Renal cortical epithelial cell (primary cell): ENCODE results near the gene BTBD2. TPM values are rescaled to one million over a fixed set of nuclear protein-coding genes. Genes with fewer than 3 reads are reported as not detected.
"Not testable (repeated sequence)": the region's sequence is repeated elsewhere in the genome, so short reads cannot be mapped to it uniquely, and the experiment has no call there.

Experiments
- DNase-seq: peaks from one replicate; pipeline ENCODE4 v3.0.0-alpha.2; 2011; ENCODE audit warnings: low read depth
- total RNA-seq: library from RNA; depleted of rRNA; stranded (reverse); fragments of >200 nt; gene quantifications from 2 replicates; pipeline ENCODE4 v1.2.3, GENCODE V29; 2014

Gene BTBD2
- total RNA-seq, 1 donor from 2014 or later: 144 TPM

DNA sequence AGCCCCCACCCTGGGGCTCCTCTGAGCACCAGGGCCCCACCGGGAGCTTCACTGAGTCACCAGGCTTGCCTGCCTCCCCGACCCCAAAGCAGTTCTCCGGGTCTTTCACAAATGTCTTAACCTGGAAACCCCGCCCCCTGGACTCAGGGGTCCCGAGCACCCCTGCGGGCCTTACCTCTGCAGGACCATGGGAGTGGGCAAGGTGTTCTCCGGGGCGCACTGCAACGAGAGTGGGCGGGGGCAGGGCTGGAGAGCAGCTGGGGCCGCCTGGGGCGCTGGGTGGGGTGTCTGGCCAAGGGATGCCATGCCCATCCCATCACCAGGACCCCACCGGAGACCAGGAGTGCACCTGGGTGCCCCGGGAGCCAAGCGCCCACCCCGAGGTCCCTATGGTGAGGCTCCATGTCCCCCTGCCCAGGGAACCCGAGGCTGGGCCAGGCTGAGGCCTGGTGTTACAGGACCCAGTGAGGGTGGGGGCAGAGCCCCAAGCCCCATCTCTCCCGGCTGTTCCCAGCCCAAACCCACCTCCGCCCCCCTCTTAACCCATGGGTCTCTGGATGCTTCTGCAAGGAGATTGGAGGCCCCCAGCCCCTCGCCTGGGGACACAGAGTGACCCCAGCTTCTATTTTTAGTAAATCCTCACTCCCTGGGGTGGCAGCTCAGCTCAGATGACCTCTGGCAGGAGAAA is 24.6 kb upstream of the BTBD2 start:
- DNase-seq: no peak

DNA sequence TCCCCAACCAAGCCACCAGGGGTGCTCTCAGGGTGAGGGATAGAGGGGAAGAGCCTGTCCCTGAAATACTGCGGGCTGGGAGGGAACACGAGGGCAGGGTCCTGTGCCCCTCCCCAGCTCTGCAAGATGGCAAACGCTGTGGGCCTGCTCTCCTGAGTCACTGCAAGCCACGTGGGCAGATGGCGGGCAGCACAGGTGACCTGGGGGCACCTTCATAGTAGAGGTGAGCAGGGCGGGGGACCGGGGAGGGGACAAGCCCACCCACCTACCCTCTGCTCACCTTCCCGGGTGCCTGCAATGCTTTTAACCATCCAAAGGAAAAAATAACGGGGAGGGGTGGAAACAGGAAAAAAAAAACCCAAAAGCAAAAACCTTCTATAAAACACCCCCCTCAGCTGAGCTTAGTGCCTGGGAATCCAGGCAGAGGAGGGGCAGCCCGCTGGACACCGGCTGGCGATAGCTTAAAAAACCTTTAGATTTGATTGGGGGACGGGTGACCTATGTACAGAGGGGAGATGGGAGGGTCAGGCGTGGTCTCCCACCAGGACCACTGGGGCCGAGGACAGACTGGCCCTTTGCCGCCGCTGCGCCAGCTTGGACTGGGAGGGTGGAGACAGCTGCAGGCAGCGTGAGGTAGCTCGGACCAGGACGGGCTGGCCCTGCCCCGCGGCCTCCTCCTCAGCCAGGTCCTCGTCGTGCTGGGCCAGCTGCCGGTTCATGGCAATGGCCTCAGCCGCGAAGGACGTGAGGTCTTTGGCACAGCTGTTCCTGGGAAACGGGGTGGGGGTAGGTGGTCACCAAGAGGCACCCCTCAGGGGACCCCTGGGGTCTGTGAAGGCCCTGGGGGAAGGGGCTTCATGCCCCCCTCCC is 23.8 kb upstream of the BTBD2 start:
- DNase-seq: no peak

DNA sequence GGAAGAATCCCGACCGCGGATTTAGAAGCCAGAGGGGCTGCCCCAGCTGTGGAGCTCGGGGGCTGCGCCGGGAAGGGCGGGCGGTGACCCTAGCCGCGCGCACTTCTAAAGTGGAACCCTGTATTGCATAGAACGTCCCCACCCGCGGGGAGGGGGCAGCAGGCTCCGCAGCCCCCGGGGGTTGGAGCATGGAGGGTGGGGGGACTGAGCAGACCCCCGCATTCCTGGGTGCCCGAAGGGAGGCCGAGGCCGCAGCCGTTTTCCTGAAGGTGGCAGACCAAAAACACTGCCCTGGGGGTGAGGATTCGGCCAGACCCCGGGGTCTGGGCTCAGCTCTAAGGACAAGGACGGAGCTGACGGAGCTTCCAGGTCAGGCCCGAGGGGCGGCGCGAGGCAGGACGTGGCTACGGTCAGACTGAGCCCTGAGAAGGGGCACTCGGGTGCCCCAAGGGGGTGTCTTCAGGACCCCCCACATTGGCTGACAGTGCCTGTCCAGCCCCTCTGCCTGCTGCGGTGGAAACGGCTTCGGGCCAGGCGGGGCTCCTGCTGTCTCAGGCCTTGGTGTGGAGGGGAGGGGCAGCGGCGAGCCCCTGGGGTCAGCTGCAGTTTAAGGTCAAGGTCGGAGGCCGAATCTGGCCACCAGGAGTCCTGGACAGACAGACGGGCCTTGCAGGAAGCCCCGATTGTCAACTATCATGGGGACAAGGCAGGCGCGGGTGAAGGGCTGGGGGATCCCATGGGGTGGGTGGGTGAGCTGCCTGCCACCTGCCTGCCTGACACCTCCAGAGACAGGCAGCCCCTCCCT is 23.0 kb upstream of the BTBD2 start:
- DNase-seq: no peak

DNA sequence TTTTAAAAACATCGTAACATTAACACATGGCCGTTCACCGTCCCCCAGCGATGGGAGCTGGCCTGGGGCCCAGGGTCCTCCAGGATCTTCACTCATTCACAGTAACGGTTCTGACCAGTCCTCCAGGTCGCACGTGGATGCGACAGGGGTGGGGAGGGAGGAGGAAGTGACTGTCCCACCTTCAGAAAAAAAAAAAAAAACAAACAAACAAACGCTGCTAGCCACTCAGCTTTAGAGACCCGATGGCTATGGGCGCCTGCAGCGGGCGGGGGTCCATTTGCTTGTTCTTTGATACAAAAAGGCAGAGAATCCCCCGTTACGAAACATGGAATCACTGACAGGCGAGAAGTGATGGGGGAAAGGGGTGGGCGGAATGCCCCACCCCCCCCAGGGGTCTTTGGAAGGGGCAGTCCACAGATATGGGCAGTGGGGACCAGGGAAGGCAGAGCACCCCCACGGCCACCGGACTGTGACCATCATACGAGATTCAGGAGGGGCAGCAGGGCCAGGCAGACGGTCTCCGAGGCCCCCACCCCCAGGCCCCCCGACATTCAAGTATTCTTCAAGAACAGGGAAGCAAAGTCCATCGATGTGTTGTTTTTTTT is 22.2 kb upstream of the BTBD2 start:
- DNase-seq: no peak

DNA sequence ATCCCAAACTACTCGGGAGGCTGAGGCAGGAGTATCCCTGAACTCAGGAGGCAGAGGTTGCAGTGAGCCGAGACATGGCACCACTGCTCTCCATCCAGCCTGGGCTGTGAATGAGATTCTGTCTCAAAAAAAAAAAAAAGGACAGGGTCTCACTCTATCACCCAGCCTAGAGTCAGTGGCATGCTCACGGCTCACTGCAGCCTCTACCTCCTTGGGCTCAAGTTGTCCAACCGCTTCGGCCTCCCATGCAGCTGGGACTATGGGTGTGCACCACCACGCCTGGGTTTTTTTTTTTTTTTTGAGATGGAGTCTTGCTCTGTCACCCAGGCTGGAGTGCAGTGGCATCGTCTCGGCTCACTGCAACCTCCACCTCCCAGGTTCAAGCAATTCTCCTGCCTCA is 20.9 kb upstream of the BTBD2 start:
- no peak for DNase-seq

DNA sequence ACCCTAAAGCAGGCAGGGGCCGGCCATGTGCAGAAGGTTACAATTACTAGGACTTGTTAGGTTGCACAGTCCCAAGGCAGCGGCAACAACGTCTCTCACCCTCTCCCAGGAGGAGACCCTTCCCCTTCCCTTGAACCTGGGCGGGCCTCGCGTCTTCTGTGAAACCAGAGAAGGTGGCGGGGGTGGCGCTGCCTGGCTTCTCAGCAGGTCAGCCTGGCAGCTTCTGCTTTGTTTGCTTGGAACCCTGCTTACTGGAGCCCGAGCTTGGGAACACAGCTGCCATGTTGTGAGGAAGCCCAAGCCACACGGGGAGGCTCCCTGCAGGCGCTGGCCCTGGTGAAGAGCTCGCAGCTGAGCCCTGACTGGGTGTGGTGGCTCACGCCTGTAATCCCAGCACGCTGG is 20.1 kb upstream of the BTBD2 start:
- DNase-seq: no peak

DNA sequence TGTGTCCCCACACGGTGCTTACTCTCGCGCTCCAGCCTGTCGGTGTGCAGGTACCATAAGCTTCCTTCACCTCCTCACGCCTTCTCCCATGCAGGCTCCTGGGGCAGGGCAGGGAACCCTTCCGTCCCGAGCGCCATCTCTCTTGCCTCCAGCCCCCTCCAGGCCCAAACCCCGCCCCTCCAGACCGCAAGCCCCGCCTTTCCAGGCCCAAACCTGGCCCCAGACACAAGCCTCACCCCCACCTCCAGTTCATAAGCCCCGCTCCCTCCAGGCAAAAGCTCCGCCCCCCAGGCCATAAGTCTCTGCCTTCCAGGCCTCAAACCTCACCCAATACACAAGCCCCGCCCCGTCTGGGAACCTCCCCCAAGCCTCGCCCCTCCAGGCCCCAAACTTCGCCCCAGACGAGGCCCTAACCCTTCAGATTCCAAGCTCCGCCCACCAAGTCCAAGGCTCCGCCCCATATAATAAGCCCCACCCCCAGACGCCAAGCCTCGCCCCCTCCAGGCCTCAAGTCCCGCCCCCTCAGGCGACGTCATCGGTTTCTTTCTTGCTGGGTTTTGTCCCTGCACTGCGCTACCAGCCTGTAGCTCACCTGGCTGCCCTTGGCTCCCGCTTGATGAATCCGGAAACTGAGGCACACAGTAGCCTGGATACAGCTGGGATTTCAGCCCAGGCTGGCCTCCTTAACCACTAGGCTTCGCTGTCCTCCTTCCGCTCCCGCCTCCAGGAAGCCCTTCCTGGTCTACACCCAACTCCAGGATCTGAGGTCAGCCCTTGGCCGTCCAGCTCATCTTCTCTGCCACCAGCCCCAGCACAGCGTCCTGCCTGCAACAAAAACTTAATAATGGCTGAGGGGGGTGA is 19.4 kb upstream of the BTBD2 start:
- no peak for DNase-seq

DNA sequence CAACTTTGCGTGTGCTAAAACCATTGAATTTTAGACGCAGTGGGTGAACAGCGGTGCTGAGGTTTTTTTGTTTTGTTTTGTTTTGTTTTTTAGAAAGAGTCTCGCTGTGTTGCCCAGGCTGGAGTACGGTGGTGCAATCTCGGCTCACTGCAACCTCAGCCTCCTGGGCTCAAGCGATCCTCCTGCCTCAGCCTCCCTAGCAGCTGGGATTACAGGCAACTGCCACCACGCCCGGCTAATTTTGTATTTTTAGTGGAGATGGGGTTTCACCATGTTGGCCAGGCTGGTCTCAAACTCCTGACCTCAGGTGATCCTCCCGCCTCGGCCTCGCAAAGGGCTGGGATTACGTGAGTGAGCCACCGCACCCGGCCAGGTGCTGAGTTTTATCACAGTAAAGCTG is 18.7 kb upstream of the BTBD2 start:
- DNase-seq: not testable (repeated sequence)

DNA sequence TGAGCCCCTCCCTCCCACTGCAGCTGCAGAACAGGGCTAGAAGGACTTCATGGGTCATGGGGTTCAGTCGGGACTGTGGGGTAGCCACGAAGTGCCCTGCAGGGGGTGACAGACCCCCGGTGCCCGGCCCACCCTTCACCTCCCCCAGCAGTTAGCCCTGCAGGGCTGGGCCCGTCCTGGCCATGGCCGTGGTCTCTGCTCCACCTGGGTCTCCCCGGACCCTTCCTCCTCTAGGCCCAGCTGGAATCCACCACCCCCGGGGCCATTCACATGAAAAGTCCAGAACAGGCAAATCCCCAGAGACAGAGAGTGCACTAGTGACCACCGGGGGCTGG is 18.3 kb upstream of the BTBD2 start:
- DNase-seq: no peak

DNA sequence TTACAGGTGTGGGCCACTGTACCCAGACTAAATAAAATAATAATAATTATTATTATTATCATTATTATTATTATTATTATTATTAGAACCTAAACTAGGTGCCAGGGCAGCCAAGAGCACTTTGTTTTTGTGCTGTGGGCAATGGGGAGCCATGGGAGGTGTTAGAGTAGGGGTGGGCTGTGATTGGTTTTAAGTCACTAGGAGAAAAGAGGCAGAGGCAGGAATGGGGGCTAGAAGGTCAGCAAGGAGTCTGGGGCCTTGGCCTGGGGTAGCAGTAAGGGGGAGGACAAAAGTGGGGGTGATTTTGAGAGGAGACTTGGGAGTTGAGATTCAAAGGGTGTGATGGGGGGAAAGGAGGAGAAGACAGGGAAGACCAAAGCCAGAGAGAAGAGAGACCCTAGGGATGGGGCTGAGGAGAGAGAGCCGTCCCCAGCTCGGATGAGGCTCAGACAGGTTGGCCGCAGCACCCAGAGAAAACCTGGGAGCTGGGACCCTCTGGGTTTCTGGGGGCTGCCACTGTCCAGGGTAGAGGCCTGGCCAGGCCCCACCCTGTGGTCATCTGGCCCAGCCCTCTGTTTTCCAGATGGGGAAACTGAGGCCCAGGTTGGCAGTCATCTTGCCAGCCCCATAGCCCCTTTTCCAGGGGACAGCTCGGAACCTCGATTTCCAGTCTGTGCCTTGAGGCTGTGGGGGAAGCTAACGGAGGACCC is 17.8 kb upstream of the BTBD2 start:
- DNase-seq: no peak

DNA sequence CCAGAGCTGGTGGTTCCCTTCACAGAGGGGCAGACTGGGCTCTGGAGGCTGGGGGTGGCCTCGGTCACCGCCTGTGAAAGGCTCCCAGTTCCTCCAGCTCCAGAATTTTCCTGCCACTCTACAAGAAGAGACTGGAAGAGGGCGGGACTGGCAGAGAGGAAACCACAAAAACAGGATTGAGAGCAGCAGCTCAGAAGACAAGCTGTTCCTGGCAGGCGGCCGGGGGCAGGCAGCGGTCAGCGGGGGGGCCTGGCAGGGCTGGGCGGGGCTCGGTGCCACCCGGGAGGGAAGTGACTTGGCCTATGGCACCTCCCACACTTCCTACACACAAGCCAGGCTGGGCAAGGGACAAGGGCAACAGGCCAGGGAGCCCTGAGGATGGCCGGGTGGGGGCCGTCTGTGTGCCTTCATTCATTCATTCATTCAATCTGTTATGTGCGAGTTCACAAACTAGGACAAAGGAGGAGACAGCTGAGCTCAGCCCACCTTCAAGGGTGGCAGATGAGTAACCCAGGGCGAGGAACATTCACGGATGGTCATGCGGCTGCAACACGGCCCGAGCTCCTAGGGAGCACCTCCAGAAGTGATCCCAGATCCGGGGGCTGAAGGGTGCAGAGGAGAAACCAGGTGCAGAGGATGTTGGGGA is 16.9 kb upstream of the BTBD2 start:
- peak; percentile 90 for DNase-seq

DNA sequence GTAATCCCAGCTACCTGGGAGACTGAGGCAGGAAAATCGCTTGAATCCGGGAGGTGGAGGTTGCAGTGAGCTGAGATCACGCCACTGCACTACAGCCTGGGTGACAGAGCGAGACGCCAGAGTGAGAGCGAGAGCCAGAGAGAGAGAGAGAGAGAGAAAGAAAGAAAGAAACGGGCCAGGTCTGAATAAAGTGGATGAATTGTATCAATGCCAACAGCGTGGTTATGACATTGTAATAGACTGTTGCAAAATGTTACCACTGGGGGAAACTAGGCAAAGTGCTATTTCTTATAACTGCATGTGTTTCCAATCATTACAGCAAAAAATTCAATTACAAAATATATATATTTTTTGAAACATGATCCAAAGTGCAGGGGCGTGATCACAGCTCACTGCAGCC is 11.8 kb upstream of the BTBD2 start:
- DNase-seq: peak; percentile 61

DNA sequence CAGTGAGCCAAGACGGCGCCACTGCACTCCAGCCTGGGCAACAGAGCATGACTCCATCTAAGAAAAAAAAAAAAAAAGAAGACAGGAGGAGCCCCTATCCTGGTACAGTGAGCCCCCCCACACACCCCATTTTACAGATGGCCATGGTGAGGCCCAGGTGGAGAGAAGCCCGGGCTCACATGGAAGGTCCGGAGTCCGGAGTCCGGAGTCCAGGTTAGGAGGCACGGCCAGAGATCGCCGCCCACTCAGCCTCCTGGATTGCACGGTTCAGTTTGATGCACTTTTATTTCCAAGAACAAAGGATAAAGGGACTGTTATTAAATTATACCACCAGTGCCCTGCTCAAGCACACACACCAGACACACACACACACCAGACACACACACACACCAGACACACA is 11.3 kb upstream of the BTBD2 start:
- no peak for DNase-seq

DNA sequence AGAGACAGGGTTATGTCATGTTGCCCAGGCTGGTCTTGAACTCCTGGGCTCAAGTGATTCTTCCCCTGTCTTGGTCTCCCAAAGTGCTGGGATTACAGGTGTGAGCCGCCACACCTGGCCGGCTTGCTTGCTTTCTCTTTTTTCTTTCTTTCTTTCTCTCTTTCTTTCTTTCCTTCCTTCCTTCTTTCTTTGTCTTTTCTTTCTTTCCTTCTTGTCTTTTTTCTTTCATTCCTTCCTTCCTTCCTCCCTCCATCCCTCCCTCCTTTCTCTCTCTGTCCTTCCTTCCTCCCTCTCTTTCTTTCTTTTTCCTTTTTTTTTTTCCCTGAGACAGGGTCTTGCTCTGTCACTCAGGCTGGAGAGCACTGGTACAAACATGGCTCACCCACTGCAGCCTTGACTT is 6.8 kb upstream of the BTBD2 start:
- no peak for DNase-seq

DNA sequence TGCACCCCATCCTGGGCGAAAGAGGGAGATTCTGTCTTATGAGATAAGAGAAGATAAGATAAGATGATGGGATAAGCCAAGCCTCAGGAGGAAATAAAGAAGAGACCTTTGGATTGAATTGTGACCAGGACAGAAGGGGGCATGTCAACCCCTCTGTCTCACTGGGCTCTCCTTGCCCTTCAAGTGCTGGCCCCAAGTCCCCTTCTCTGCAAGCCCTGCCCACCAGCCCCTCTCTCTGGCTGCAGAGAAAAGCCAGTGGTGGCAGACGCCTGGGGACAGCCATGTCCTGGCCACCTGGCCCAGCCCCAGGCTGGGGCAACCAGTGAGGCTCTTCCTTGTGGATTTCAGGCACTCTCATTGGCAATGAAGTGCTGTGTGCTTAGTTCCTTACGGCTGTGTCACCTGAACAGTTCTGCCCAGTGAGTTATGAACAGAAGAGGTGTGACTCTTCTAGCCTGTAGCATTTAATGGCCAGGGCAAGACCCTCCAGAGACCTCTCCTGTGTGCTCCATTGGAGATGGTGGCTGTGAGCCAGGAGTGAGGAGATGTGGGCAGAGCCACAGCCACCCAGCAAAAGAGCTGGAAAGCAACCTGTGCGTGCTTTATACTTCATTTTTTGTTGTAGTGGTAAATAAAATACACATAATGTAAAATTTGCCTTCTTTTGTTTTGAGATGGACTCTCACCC is 6.1 kb upstream of the BTBD2 start:
- no peak for DNase-seq

DNA sequence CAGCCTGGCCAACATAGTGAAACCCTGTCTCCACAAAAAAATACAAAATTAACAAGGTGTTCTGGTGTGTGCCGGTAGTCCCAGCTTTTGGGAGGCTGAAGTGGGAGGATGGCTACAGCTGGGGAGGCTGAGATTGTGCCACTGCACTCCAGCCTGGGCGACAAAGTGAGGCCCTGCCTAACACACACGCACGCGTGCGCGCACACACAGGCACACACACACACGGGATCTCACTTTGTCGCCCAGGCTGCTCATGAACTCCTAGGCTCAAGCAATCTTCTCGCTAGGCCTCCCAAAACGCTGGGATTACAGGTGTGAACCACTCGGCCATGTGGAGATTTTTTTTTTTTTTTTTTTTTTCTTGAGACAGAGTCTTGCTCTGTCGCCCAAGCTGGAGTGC is 3.2 kb upstream of the BTBD2 start:
- DNase-seq: no peak

DNA sequence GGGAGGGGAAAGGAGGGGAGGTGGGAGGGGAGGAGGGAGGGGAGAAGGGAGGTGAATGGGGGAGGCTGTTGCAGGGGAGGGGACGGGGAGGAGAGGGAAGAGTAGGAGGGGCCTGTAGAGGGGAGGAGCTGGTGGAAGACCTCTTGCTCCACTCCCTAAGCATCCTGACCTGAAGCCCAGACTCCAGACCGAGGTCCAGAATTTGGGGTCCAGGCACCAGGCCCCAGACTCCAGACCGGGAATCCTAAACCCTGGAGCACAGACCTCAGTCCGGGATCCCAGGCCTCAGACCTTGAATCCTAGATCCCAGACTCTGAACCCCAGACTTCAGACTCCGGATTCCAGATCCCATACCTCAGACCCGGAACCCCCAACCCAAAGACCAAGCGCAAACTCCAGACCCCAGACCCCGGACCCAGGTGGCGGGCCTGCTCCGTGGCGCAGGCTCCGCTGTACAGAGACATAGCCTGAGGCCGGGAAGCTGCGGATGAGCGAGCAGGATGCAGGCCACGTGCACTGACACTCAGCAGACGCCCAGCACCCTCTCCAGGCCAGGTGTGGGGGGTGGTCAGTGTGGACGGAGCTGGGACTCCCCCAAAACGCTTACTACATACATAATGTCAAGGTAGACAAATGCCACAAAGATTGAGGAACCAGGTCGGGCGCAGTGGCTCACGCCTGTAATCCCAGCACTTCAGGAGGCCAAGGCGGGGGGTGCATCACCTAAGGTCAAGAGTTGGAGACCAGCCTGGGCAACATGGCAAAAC is 710 bp upstream of the BTBD2 start:
- DNase-seq: peak; percentile 71

DNA sequence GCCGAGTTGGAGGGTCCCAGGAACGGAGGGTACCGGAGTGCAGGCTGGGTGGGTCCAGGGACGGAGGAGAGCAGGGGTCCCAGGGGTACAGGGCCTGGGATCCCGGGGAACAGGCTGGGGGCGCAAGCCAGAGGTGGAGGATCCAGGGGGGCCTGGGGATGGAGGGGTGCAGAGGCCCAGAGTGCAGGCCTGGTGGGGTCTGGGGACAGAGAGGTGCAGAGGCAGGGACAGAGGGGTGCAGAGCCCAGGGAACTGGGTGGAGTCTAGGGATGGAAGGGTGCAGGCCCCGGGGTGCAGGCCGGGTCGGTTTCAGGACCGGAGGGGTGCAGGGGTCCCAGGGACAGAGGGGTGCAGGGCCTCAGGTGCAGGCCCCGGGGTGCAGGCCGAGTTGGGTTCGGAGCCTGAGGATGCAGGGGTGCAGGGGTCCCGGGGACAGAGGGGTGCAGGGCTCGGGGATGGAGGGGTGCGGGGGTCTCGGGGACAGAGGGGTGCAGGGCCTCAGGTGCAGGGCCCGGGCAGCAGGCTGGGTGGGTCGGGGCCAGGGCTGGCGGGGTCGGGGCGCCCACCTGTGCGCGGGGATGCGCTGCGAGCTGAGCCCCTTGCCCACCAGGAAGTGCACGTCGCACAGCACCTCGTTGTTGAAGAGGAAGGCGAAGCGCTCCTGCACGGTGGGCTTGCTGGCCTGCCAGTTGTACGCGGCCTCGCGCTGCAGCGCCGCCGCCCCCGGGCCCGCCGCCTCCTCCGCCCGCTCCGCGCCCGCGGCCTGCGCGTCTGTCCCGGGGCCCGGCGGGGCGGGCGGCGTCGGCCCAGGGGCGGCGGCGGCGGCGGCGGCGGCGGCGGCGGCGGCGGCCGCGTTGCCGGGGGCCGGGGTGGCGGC is 545 bp downstream of the BTBD2 start:
- DNase-seq: no peak
